Right renal cortex interstitium (tissue), 3 donors: ENCODE measurements around the gene RSAD1. TPM values are rescaled to one million over a fixed set of nuclear protein-coding genes. Genes with fewer than 3 reads are reported as not detected.

Source experiments
- DNase-seq, 3 donors: peaks; one replicate each; pipeline ENCODE4 v3.0.0-alpha.2; 2013; ENCODE audit warnings: low read depth in 3 of 3, low spot score in 2 of 3
- polyA plus RNA-seq, 3 donors: library from polyadenylated mRNA; unstranded; fragments of 120-200 nt; gene quantifications; one replicate each; pipeline ENCODE4 v1.2.1, GENCODE V29; 2013; ENCODE audit not compliant: insufficient read length in 3 of 3

Gene RSAD1
- polyA plus RNA-seq, 3 donors, result 45.8 to 48.5 (median 48.4) TPM

DNA sequence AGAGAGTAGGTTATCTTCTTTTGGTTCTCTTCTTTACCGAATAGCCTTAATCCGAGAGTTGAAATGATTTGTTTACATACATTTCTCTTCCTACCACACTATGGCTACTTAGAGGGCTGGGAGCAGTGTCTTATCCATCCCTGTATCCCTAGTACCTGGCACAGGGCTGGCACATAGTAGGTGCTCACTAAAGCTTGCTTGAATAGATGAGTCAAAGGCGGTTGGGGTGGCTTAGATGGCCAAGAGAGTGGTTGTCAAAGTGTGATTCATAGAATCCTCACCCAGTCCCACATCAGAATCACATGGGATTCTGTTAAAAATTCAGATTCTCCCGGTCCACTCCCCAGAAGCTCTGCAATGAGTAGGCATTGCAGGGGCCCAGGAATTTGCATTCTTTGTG, 21.0 kb upstream of the RSAD1 start:
- DNase-seq, result no peak

- no peak for DNase-seq
Observed at GRCh38 chr17:50458270-50458669, 20.4 kb upstream of the RSAD1 start.

DNA sequence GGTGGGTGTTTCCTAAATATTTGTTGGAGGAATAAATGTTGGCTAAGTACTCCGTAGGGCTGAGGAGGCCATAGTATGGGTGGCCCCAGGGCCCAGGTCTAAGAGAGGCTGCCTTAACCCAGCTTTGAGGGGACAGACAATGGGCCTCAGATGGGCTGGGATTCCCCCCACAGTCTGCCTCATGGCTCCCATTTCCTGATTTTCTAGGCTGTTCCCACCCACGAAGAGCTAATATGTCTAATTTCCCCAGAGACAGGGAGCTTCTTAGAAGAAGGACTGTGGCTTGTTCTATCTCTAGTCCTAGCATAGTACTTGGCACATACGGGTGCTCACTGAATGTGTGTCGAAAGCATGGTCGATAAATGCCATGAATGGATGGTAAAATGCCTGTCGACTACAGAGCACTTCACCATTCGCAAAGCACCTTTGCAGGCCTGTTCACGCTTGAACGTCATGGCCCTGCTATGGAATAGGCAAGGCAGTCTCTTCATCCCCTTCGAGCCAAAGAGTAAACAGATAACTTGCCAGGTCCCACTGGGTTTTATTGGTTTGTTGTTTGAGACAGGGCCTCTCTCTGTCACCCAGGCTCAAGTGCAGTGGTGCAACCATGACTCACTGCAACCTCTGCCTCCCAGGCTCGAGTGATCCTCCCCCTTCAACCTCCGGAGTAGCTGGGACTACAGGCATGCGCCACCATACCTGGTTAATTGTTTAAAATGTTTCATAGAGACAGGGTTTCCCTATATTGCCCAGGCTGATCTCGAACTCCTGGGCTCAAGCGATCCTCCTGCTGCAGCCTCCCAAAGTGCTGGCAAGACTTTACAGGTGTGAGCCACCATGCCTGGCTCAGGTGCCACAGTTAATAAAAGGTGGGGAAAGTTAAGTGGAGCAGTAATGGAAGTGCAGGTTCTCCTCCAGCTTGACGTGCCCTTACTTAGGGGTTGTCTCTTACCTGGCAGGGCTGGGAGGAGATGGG, 19.7 kb upstream of the RSAD1 start:
- no peak for DNase-seq

- DNase-seq, result no peak
Observed at GRCh38 chr17:50459756-50460155, 18.9 kb upstream of the RSAD1 start.

DNA sequence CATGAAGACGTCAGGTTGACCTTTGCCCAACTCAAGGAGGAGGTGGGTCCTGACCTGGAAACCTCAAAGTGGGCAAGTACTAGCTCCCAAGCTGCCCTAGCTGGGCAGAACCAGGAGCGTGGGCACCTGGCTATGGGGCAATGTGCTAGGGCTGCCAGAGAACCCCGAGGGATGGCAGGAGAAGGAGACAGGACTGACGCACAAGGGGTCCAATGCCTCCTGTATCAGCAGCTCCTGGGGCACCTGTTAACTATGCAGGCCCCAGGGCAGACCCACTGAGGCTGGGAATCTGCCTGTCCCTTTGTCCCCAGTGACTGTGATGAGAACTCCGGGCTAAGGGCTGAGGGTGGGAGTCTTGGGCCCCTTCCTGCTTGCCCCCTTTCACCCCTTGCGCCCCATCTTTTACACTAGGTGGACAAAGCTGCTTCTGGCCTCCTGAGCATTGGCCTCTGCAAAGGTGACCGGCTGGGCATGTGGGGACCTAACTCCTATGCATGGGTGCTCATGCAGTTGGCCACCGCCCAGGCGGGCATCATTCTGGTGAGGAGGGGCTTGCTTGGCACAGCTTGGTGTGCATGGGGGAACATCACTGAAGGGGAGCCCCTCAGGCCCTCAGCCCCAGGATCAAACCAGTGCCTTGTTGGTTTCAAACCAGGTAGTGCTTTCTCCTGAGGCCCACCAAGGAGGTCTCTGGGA, 17.7 kb upstream of the RSAD1 start:
- no peak for DNase-seq

GRCh38 chr17:50461550-50462132, 17.0 kb upstream of the RSAD1 start:
- no peak for DNase-seq

DNA sequence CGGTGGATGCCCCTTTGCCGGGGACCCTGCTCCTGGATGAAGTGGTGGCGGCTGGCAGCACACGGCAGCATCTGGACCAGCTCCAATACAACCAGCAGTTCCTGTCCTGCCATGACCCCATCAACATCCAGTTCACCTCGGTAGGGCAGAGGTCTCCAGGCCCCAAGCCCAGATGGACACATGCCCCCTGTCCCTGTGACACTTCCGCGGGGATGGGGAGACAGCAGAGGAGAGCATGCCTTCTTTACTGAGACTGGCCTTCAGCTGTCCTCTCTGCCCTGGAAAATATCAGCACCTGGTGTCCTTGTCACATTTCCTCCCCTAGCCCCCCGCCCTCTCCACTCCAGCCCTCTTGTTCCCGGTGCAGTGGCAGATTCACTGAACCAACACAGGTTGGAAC, 16.2 kb upstream of the RSAD1 start:
- DNase-seq, result no peak

DNA sequence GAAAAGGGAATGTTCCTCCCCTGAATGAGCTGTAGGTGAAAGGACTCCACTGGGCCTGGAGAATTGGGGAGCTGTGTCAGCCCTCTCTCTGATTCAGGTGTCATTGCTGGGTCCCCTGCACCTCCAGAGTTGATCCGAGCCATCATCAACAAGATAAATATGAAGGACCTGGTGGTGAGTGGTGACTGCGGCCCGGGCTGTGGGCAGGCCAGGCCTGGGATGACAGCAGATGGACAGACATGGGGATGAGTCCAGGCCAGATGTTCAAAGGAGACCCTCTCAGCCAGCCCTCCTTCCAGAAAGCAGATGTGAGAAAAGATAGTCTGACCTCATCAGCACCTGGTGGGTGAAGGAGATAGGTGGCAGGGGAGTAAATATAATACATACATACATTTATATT, 14.5 kb upstream of the RSAD1 start:
- no peak for DNase-seq

GRCh38 chr17:50464736-50465135, 13.9 kb upstream of the RSAD1 start:
- DNase-seq, result no peak

GRCh38 chr17:50465171-50465570, 13.5 kb upstream of the RSAD1 start:
- DNase-seq, result no peak

DNA sequence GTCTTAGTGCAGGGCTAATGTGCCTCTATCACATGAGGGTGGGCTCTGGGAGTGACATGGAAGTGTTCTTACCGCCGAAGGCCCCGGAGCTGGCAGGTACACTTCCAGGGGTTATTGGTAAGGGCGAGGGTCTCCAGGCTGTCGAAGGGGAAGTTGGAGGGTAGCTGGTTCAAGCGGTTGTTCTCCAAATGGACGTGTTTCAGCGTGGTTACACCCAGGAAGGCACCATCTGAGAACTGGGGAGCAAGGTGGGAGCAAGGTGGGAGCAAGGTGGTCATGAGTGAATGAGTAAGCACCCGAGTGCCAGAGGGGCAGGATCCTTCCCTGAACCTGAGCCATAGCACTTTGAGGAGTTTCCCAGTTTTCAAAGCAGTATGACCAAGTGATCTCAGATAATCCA, 13.0 kb upstream of the RSAD1 start:
- no peak for DNase-seq

GRCh38 chr17:50466371-50467113, 12.1 kb upstream of the RSAD1 start:
- DNase-seq, result no peak

- no peak for DNase-seq
Observed at GRCh38 chr17:50467114-50467854, 11.4 kb upstream of the RSAD1 start.

GRCh38 chr17:50467855-50468303, 10.8 kb upstream of the RSAD1 start:
- DNase-seq, result no peak

DNA sequence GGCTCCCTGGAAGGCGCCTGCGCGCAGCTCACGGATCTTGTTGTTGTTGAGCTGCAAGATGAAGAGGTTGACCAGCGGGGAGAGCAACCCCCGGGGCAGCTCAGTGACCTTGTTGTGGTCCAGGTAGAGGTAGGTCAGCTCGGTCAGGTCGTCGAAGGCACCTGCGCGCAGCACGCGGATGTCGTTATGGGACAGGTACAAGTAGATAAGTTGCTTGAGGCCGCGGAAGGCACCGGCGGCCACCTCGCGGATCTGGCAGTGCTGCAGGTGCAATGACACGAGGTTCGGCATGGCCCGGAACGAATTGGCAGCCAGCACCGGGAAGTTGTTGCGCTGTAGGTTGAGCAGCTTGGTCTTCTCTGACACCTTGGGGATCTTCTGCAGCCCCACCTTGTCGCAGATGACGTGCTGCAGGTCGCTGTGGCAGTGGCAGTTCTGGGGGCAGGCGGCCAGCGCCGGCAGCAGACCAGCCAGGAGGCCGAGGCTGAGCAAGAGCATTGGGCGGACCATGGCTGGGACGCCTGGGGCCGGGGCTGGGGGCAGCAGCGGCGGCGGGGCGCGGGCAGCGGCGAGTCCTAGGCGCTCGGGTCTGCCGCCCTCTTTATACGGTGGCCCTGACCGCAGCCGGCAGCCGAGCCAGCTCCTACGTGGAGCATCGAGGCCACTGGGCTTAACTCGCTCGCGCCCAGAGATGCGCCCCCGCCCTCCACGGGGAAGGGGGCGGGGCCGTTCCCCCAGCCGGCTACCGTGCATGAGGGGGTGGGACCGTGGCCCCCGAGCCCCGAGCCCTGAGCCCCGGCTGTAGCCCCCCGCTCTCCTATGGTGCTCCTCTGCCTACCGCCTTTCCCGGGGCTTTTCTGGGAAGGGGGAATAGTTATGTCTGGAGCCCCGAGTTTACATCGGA, 10.1 kb upstream of the RSAD1 start, which contains the start of gene CHAD:
CHAD (minus strand) TSS at position 577 of the 904 bp plus-strand sequence; CDS start at position 510, 67 bp downstream.
- no peak for DNase-seq

GRCh38 chr17:50469208-50469605, 9.5 kb upstream of the RSAD1 start:
- DNase-seq, result no peak

GRCh38 chr17:50469671-50470305, 8.9 kb upstream of the RSAD1 start:
- no peak for DNase-seq

GRCh38 chr17:50470426-50470825, 8.2 kb upstream of the RSAD1 start:
- no peak for DNase-seq
